Esophagus (tissue), 2 donors: ENCODE data around the gene CLDN6. TPM values are rescaled to one million over a fixed set of nuclear protein-coding genes. Genes with fewer than 3 reads are reported as not detected.

Experiments
- H3K27ac ChIP-seq, 2 donors: one replicate each; pipeline ENCODE4 v1.5.1; 2013; ENCODE audit warnings: low read depth in 2 of 2, mild to moderate bottlenecking in 2 of 2, inconsistent platforms in 1 of 2, low read length in 1 of 2, moderate library complexity in 1 of 2
- H3K27me3 ChIP-seq, 2 donors: one replicate each; pipeline ENCODE4 v1.6.1; 2013; ENCODE audit warnings: low read length in 2 of 2, control low read depth in 1 of 2, mild to moderate bottlenecking in 1 of 2; ENCODE audit not compliant: insufficient read depth in 2 of 2, control insufficient read depth in 1 of 2
- H3K36me3 ChIP-seq, 2 donors: one replicate each; pipeline ENCODE4 v1.6.1; 2013; ENCODE audit warnings: low read length in 1 of 2; ENCODE audit not compliant: control insufficient read depth in 2 of 2, insufficient read depth in 2 of 2
- H3K4me1 ChIP-seq, 2 donors: one replicate each; pipeline ENCODE4 v1.6.1; 2013; ENCODE audit warnings: low read length in 1 of 2; ENCODE audit not compliant: control insufficient read depth in 2 of 2, insufficient read depth in 2 of 2
- H3K4me3 ChIP-seq, 2 donors: one replicate each; pipeline ENCODE4 v1.5.1; 2013; ENCODE audit warnings: low read length in 2 of 2, mild to moderate bottlenecking in 2 of 2, low read depth in 1 of 2, moderate library complexity in 1 of 2
- H3K9me3 ChIP-seq, 2 donors: one replicate each; pipeline ENCODE4 v1.6.1; 2013; ENCODE audit warnings: mild to moderate bottlenecking in 2 of 2, low read depth in 1 of 2, low read length in 1 of 2, moderate library complexity in 1 of 2; ENCODE audit not compliant: control insufficient read depth in 2 of 2, insufficient read depth in 1 of 2
- WGBS, 2 donors: extraction: QIAGEN DNeasy Blood & Tissue Kit; methylation state at CpG; one replicate each; pipeline ENCODE4 v1.1.7; 2013; 5-methylcytosine and 5-hydroxymethylcytosine counted together
- polyA plus RNA-seq, 2 donors: library from polyadenylated mRNA; stranded (reverse); fragments of 200-250 nt; gene quantifications; one replicate each; pipeline ENCODE4 v1.2.3, GENCODE V29; 2013
- donor health status: healthy with polysubstance abuse.
- donor health status: Bipolar disorder and iron deficiency.

Gene CLDN6
- polyA plus RNA-seq, 2 donors = 0.06 TPM; not detected in 1

DNA sequence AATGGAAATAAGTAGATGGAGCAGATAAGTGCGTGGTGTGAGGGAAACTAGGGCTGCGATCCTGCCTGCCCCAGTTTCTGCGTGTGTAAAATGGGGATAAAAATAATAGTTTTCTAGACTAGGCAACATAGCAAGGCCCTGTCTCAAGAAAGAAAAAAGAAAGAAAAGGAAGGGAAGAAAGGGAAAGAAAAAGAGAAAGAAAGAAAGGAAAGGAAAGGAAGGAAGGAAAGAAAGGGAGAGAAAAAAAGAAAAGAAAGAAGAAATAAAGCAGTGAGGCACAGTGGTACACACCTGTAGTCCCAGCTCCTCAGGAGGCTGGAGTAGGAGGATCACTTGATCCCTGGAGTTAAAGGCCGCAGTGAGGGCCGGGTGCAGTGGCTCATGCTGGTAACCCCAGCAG, 35.6 kb downstream of the CLDN6 start:
- Histone ChIP-seq H3K27me3 (no peaks in the 10 kb centered on the region), H3K36me3 (no peaks in the 10 kb centered on the region), H3K4me1 (peaks cover 2 to 10% of the 10 kb centered on the region in 2 donors), H3K4me3 (no peak overlapping the region), H3K9me3 (no peaks in the 10 kb centered on the region), H3K27ac (no peak overlapping the region)
- 87 to 89% methylated on average over 5 of the region's 5 CpGs for WGBS, 2 donors

DNA sequence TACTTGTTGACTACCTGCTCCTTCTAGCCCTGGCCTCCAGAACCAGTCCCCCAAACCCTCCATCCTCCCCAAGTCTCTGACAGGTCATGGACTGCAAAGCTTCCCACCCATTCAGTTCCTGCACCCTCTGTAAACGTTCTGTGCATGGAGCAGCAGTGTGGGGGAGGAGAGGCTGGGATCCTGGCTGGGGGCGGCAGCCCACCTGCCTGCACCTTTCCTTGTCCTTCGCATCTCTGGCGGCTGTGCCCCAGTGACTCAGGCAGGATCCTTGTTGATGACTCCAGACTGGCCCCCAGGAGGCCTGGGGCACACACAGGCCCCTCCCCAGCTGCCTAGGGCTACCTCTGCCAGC, 36.1 kb downstream of the CLDN6 start:
- no peaks in the 10 kb centered on the region for H3K27me3 ChIP-seq
- 70 to 71% methylated on average over 4 of the region's 4 CpGs for WGBS, 2 donors
- no peak overlapping the region for H3K4me3 ChIP-seq
- H3K9me3 ChIP-seq = no peaks in the 10 kb centered on the region
- H3K36me3 ChIP-seq = no peaks in the 10 kb centered on the region
- H3K27ac ChIP-seq = no peak overlapping the region
- H3K4me1 ChIP-seq = peaks cover 2 to 10% of the 10 kb centered on the region in 2 donors

DNA sequence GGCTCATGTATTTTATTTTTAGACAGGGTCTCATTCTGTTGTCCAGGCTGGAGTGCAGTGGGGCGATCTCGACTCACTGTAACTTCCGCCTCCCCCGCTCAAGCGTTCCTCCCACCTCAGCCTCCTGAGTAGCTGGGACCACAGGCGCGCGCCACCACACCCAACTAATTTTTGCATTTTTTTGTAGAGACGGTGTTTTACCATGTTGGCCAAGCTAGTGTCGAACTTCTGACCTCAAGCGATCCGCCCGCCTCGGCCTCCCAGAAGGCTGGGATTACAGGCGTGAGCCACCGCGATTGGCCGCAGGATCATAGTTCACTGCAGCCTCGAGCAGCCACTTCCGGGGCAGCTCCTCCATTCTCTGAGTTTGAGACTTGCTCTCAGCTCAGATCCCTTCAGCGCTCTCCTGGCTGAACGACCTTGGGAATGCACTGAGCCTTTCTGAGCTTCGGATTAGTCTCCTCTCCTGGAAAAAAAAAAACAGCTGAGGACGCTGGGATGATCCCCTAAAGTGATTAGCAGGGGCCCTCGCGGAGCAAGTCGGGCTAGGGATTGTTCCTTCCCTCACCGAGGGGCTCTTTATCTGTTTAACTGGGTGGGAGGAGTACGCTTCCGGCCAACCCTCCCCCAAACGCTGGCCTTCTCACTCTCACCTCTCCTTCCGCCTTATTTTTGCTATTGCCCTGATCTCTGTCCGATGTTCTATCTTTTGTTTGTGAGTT, 36.6 kb downstream of the CLDN6 start:
- 63 to 67% methylated on average over 32 to 33 of the region's 33 CpGs for WGBS, 2 donors
- Histone ChIP-seq H3K4me3 (peak overlapping the region in 1 of 2 donors; percentile 67), H3K4me1 (peaks cover 2 to 10% of the 10 kb centered on the region in 2 donors), H3K36me3 (no peaks in the 10 kb centered on the region), H3K27me3 (no peaks in the 10 kb centered on the region), H3K9me3 (no peaks in the 10 kb centered on the region), H3K27ac (no peak overlapping the region)

DNA sequence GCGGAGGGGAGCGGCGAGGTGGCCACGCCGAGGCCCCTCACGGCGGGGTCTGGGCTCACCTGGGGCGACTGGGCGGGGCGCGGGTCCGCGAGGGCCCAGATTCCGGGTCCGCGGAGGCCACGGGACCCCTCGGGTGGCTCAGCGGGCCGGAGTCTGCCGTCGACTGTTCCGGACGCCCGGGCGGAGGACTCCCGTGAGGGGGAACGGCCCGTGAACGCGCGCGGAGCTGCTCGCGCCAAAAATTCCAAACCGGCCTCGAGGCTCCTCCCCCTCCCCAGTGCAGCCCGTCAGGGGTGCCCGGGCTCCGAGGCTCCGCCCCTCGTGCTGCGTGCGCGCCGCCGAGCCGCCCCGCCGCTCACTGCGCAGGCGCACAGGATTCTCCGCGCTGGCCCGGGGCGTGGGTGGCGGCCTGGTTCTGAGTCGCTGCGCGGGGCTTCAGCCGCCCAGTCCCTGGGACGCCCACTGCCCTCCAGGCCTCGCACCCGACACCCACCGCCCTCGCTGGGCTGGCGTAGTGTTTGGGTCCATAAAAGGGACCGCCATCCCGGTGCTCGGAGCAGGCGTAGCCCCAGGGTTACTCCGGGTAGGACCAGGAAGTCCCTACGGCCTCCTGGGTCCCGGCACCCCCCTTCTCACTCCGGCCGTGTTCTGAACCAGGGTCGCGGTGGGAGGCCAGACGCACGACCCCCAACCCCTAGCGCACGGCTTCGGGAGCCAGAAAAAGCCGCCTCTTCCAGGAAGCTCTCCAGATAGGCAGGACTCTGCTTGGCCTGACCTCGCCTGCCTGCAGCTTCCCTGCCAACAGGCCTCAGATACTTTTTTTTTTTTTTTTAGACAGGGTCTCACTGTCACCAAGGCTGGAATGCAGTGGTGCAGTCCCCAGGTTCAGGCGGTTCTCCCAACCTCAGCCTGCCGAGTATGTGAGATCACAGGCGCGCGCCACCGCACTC, 37.5 kb downstream of the CLDN6 start, which contains the start of gene PKMYT1:
TSS of gene PKMYT1 (minus strand) at position 220 of the 950 bp plus-strand sequence. CDS start 789 bp downstream, outside the sequence.
- peak within 1 kb of the TSS; percentile 67 to 85 for H3K4me3 ChIP-seq
- H3K9me3 ChIP-seq = no peaks in the 10 kb centered on the region
- peak within 1 kb of the TSS; percentile 85 to 86 for H3K27ac ChIP-seq
- H3K4me1 ChIP-seq = peaks cover 0 to 6% of the 10 kb centered on the region in 2 donors
- H3K27me3 ChIP-seq = no peaks in the 10 kb centered on the region
- WGBS, 2 donors = 6 to 9% methylated on average over 61 to 91 of the region's 91 CpGs
- peaks cover 0 to 2% of the 10 kb centered on the region in 2 donors for H3K36me3 ChIP-seq

DNA sequence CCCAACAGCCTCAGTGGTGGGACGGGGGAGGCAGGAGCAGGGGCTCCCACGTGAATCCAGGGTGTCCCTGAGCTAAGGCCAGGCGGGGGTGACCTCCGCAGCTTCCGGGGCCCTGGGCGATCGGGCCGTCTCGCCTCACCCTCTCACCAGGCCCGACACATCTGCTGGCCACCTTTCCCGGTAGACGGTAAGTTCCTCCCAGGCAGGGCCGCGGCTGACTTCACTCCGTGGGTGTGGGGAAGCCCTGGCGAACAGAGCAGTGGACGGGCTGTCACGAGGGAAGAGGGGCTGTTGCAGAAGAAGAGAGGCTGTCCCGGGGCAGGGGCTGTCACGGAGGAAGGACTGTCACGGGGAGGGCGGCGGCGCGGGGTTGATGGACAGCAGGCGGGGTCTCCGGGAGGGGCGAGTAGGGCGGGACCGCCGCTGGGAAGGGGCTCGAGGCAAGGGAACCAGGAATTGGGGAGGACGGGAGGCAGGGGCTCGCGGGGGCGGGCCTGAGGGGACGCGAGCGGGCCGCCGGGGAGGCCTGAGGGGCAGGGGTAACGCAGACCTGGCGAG, 38.2 kb downstream of the CLDN6 start:
- Histone ChIP-seq H3K4me1 (peaks cover 0 to 6% of the 10 kb centered on the region in 2 donors), H3K36me3 (peaks cover 0 to 2% of the 10 kb centered on the region in 2 donors), H3K27me3 (no peaks in the 10 kb centered on the region), H3K4me3 (peak overlapping the region; percentile 67 to 85), H3K27ac (no peak overlapping the region), H3K9me3 (no peaks in the 10 kb centered on the region)
- 4 to 6% methylated on average over 39 to 43 of the region's 43 CpGs for WGBS, 2 donors

DNA sequence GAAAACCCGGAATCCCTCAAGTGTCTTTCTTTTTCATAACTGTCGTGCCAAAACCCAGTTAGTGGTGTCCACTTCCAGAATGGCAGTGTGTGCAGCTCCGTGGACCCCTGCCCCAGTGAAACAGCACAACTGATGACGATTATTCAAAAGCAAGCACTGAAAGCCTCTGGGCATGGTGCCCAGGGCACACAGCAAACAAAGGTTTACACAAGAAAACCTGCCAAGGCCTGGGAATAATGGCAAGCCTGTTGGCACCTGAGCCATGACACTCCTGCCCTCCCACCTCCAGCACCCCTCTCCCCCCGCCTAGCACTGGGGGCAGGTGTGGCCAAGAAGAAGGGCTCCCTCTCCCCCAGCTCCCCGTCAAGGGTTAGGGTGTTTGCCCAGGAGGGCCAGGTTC, 40.5 kb downstream of the CLDN6 start:
- Histone ChIP-seq H3K27ac (no peak overlapping the region), H3K4me1 (peaks cover 0 to 6% of the 10 kb centered on the region in 2 donors), H3K36me3 (peaks cover 0 to 2% of the 10 kb centered on the region in 2 donors), H3K9me3 (no peaks in the 10 kb centered on the region), H3K27me3 (no peaks in the 10 kb centered on the region), H3K4me3 (no peak overlapping the region)
- WGBS, 2 donors = 51 to 52% methylated on average over 6 of the region's 6 CpGs

DNA sequence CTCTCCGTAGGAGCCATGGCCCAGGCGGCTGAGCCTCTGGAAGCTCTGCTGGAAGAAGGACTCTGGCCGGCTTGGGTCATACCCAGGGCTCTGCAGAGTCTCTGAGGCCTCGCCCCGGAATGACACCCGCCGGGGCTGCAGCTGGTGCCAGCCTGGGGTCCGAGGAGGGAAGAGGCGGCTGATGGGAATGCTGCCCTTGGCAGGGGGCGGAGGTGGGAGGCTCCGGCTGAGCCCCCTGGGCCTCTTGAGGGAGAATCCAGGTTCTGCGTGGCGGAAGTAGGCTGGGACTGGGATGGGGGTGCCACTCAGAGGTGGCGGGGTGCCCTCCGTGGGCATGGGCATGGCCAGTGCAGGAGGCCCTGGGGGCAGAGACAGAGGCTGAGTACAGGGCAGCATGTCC, 41.3 kb downstream of the CLDN6 start:
- Histone ChIP-seq H3K27ac (no peak overlapping the region), H3K4me3 (no peak overlapping the region)
- 90% methylated on average over 15 of the region's 15 CpGs for WGBS, 2 donors

DNA sequence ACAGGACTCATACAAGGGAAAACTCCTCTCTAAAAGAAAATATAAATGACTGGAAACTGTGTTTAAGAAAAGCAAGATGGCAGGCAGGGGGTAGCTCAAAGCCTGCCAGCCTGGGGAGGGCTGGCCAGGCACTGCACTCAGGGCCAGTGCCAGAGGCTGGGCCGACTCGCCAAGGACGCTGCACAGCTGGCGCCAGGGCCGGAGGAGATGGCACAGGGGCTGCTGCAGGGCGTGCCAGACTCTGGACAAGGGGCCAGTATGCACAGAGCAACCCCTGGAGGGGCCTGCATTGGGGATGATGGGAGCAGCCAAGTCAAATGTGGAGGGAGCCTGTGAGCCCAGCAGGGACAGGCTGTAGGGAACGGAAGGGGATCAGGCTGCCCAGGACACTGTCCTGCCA, 41.8 kb downstream of the CLDN6 start:
- Histone ChIP-seq H3K9me3 (no peaks in the 10 kb centered on the region), H3K27me3 (no peaks in the 10 kb centered on the region), H3K4me1 (peaks cover 0 to 7% of the 10 kb centered on the region in 2 donors), H3K27ac (no peak overlapping the region), H3K36me3 (peaks cover 0 to 4% of the 10 kb centered on the region in 2 donors), H3K4me3 (no peak overlapping the region)
- WGBS, 2 donors = 84 to 86% methylated on average over 7 of the region's 7 CpGs

More for the DNA sequence above, 41.3 kb downstream of the CLDN6 start:
- Histone ChIP-seq H3K4me1 (peaks cover 0 to 6% of the 10 kb centered on the region in 2 donors), H3K9me3 (no peaks in the 10 kb centered on the region), H3K36me3 (peaks cover 0 to 2% of the 10 kb centered on the region in 2 donors), H3K27me3 (no peaks in the 10 kb centered on the region)

DNA sequence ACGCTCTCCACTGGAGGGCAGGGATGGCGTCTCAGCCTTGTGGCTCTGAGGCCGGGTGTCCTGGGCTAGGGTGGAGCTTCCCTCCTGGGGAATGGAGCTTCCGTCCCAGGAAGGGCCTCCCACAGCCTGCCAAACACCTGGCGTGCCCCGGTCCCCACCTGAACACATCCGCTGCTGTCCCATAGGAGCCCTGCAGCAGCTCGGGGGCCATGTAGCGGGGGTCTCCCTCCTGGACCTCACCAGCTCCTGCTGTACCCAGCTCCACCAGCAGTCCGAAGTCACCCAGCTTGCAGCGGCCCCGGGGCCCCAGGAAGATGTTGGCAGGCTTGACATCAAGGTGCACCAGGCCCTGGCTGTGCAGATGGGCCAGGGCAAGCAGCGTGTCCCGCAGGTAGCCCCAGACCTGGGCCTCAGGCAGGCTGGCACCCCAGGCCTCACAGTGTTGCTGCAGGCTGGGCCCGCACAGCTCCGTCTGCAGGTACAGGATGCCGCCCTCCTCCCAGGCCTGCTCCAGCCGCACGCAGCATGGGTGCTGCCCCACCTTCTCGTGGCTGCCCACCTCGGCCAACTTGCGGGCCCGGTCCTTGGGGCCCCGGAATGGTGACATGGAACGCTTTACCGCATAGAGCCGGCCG, 42.7 kb downstream of the CLDN6 start:
- H3K27me3 ChIP-seq = no peaks in the 10 kb centered on the region
- peaks cover 0 to 14% of the 10 kb centered on the region in 2 donors for H3K4me1 ChIP-seq
- no peaks in the 10 kb centered on the region for H3K9me3 ChIP-seq
- H3K4me3 ChIP-seq = no peak overlapping the region
- 92 to 94% methylated on average over 23 to 28 of the region's 28 CpGs for WGBS, 2 donors
- peaks cover 0 to 4% of the 10 kb centered on the region in 2 donors for H3K36me3 ChIP-seq
- no peak overlapping the region for H3K27ac ChIP-seq
